WTC11 (cell line): ENCODE measurements around the gene COX19. TPM values are rescaled to one million over a fixed set of nuclear protein-coding genes. Genes with fewer than 3 reads are reported as not detected.

Experiments used
- ATAC-seq: fragments of 200-7000 bp; cut with Tn5 transposase; 2 replicates; pipeline ENCODE4 v1.10.0; 2021; ENCODE audit warnings: mild to moderate bottlenecking, moderate library complexity
- CTCF ChIA-PET: fragments of 300-600 bp; sonication (Branson Sonifier 250); formaldehyde crosslinking; loops from one replicate; lab custom pipeline; 2021; ENCODE audit warnings: antibody characterized with exemption; lab: Charles Lee
- POLR2A ChIA-PET: fragments of 350-600 bp; sonication (Branson Sonifier 250); formaldehyde crosslinking; loops from one replicate; lab custom pipeline; 2021; ENCODE audit warnings: antibody characterized with exemption; lab: Charles Lee
- DNase-seq: peaks from one replicate; pipeline ENCODE4 v3.0.0; 2021; ENCODE audit warnings: low spot score
- H3K27ac Mint-ChIP-seq: 2 replicates; pipeline ENCODE4 v1.8.0; 2021; ENCODE audit warnings: mixed read lengths
- H3K27me3 Mint-ChIP-seq: 2 replicates; pipeline ENCODE4 v1.8.0; 2021; ENCODE audit warnings: low read depth, mild to moderate bottlenecking, moderate library complexity, mixed read lengths
- H3K36me3 Mint-ChIP-seq: 2 replicates; pipeline ENCODE4 v1.8.0; 2021; ENCODE audit warnings: mixed read lengths
- H3K4me1 Mint-ChIP-seq: 2 replicates; pipeline ENCODE4 v1.8.0; 2022; ENCODE audit warnings: mixed read lengths
- H3K4me3 Mint-ChIP-seq: 2 replicates; pipeline ENCODE4 v1.8.0; 2021; ENCODE audit warnings: mild to moderate bottlenecking, moderate library complexity, mixed read lengths
- H3K9me3 Mint-ChIP-seq: 2 replicates; pipeline ENCODE4 v1.8.0; 2021; ENCODE audit warnings: mixed read lengths
- EMX1 ChIP-seq: fragments of 250-450 bp; sonication (Bioruptor Pico); IDR thresholded peaks from 2 replicates; pipeline ENCODE4 v1.8.0; 2021; ENCODE audit warnings: mild to moderate bottlenecking
- FOXK1 ChIP-seq: sonication (generic); formaldehyde crosslinking; IDR thresholded peaks from 2 replicates; pipeline ENCODE4 v1.8.0; 2022; ENCODE audit warnings: mild to moderate bottlenecking, moderate library complexity, missing genetic modification reagents
- HMGA2 ChIP-seq: fragments of 250-450 bp; sonication (Bioruptor Pico); IDR thresholded peaks from 2 replicates; pipeline ENCODE4 v1.4.0; 2021; ENCODE audit warnings: mild to moderate bottlenecking, moderate library complexity
- MXD4 ChIP-seq: fragments of 250-450 bp; sonication (Bioruptor Pico); IDR thresholded peaks from 2 replicates; pipeline ENCODE4 v1.8.0; 2021; ENCODE audit warnings: mild to moderate bottlenecking, moderate library complexity, borderline replicate concordance
- NFE2L1 ChIP-seq: sonication (generic); formaldehyde crosslinking; IDR thresholded peaks from 2 replicates; pipeline ENCODE4 v1.8.1; 2023; ENCODE audit warnings: missing genetic modification reagents
- NR2C2 ChIP-seq: sonication (generic); formaldehyde crosslinking; IDR thresholded peaks from 2 replicates; pipeline ENCODE4 v1.8.0; 2022; ENCODE audit warnings: mild to moderate bottlenecking, missing genetic modification reagents
- PRRX2 ChIP-seq: fragments of 250-450 bp; sonication (Bioruptor Pico); IDR thresholded peaks from 2 replicates; pipeline ENCODE4 v1.8.0; 2021; ENCODE audit warnings: mild to moderate bottlenecking
- SMAD3 ChIP-seq: sonication (generic); formaldehyde crosslinking; IDR thresholded peaks from 2 replicates; pipeline ENCODE4 v1.8.0; 2022; ENCODE audit warnings: missing genetic modification reagents, mild to moderate bottlenecking, borderline replicate concordance
- TEAD4 ChIP-seq: sonication (generic); formaldehyde crosslinking; IDR thresholded peaks from 2 replicates; pipeline ENCODE4 v1.8.0; 2022; ENCODE audit warnings: mild to moderate bottlenecking, missing genetic modification reagents
- ZNF121 ChIP-seq: sonication (generic); formaldehyde crosslinking; IDR thresholded peaks from 2 replicates; pipeline ENCODE4 v1.8.0; 2023; ENCODE audit warnings: missing genetic modification reagents
- ZNF138 ChIP-seq: sonication (generic); formaldehyde crosslinking; conservative IDR thresholded peaks from 2 replicates; pipeline ENCODE4 v1.8.1; 2022; ENCODE audit warnings: mild to moderate bottlenecking, moderate library complexity, missing genetic modification reagents
- ZNF263 ChIP-seq: sonication (generic); formaldehyde crosslinking; IDR thresholded peaks from 2 replicates; pipeline ENCODE4 v1.8.1; 2022; ENCODE audit warnings: low read depth, mild to moderate bottlenecking, moderate library complexity, missing genetic modification reagents
- total RNA-seq: library from RNA; stranded (reverse); gene quantifications from 3 replicates; pipeline ENCODE4 v1.2.3, GENCODE V29; 2021
- TF ChIP-seq, protein P1 (sequence below): fragments of 200-600 bp; IDR thresholded peaks from 2 replicates; pipeline ENCODE4 v1.8.0; 2022; ENCODE audit warnings: antibody characterized with exemption
- TF ChIP-seq, protein P2 (sequence below): sonication (generic); formaldehyde crosslinking; conservative IDR thresholded peaks from 2 replicates; pipeline ENCODE4 v1.8.1; 2022; ENCODE audit warnings: mild to moderate bottlenecking, missing genetic modification reagents
- TF ChIP-seq, protein P3 (sequence below): sonication (generic); formaldehyde crosslinking; conservative IDR thresholded peaks from 2 replicates; pipeline ENCODE4 v1.8.1; 2023; ENCODE audit warnings: mild to moderate bottlenecking, low read depth, missing genetic modification reagents, moderate library complexity
- TF ChIP-seq, protein P4 (sequence below): sonication (generic); formaldehyde crosslinking; IDR thresholded peaks from 2 replicates; pipeline ENCODE4 v1.8.1; 2022; ENCODE audit warnings: low read depth, missing genetic modification reagents, borderline replicate concordance
- TF ChIP-seq, protein P5 (sequence below): fragments of 250-450 bp; sonication (Bioruptor Pico); IDR thresholded peaks from 2 replicates; pipeline ENCODE4 v1.9.0; 2021; ENCODE audit warnings: mild to moderate bottlenecking
- TF ChIP-seq, protein P6 (sequence below): fragments of 250-450 bp; sonication (Bioruptor Pico); IDR thresholded peaks from 2 replicates; pipeline ENCODE4 v1.9.0; 2021; ENCODE audit warnings: moderate library complexity, mild to moderate bottlenecking, inconsistent platforms, borderline replicate concordance
- TF ChIP-seq, protein P7 (sequence below): sonication (generic); formaldehyde crosslinking; IDR thresholded peaks from 2 replicates; pipeline ENCODE4 v1.8.1; 2022; ENCODE audit warnings: mild to moderate bottlenecking, moderate library complexity, missing genetic modification reagents
- TF ChIP-seq, protein P8 (sequence below): sonication (generic); formaldehyde crosslinking; IDR thresholded peaks from 2 replicates; pipeline ENCODE4 v1.8.0; 2022; ENCODE audit warnings: missing genetic modification reagents

Gene COX19
- total RNA-seq, 1 experiment from 2014 or later: 13.2 TPM

DNA sequence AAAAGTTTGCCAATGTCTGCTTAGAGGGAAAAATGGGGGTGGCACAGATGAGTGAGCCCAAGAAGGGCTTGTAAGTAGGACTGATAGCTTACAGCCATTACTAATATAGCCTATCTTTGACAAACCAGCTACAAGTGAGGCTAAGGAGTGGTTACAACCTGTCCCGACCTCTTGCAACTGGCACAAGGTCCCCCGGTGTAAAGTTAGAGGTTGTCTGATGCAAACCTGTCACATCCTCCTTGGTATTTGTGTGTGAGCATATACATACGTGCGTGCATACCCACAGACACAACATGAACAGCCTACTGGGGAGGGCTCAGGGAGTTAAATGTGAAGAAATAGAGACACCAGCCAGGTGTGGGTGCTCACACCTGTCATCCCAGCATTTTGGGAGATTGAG, 35.5 kb downstream of the COX19 start:
- TF ChIP-seq, protein P1, sequence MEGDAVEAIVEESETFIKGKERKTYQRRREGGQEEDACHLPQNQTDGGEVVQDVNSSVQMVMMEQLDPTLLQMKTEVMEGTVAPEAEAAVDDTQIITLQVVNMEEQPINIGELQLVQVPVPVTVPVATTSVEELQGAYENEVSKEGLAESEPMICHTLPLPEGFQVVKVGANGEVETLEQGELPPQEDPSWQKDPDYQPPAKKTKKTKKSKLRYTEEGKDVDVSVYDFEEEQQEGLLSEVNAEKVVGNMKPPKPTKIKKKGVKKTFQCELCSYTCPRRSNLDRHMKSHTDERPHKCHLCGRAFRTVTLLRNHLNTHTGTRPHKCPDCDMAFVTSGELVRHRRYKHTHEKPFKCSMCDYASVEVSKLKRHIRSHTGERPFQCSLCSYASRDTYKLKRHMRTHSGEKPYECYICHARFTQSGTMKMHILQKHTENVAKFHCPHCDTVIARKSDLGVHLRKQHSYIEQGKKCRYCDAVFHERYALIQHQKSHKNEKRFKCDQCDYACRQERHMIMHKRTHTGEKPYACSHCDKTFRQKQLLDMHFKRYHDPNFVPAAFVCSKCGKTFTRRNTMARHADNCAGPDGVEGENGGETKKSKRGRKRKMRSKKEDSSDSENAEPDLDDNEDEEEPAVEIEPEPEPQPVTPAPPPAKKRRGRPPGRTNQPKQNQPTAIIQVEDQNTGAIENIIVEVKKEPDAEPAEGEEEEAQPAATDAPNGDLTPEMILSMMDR: no peak
- Mint-ChIP-seq H3K27ac (no peak overlapping the region), H3K4me1 (peaks cover 2% of the 10 kb centered on the region; the same call in 1 of the 2 replicates), H3K27me3 (peaks cover 25% of the 10 kb centered on the region), H3K9me3 (peaks cover 4% of the 10 kb centered on the region; the same call in 1 of the 2 replicates), H3K36me3 (no peaks in the 10 kb centered on the region), H3K4me3 (no peak overlapping the region)
- POLR2A ChIA-PET: no interaction called here
- CTCF ChIA-PET: no interaction called here
- ATAC-seq (no peak), DNase-seq (no peak)

DNA sequence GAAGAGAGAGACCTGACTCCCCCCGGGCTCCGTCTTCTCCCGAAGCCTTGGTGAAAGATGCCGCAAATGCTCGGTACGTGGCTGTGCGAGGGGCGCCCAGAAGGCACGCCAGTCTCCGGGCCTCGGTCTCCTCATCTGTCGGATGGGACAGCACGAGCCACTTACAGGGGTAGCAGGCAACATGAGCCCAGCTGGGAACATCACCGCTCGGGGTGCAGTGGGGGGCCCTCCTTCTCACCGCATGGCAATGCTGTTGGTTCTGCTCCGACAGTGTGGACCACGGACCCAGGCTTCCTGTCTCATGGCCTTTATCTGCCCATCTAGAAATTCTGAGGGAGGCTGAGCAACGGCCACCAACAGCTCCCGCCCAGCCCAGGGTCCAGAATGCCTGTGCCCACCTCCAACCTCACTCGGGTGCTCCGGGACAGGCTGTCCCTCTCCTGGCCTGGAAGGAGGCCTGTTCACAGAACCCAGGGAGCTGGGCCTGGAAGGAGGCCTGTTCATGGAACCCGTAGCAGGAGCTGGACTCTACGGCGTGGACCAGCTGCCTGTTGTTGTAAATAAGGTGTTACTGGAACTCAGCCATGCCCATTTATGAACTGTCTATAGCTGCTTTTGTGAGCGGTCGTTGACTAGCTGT, 36.7 kb downstream of the COX19 start:
- POLR2A ChIA-PET: interaction anchor here (0.5 kb wide), 1 partner anchor 14 kb away, joined by 8 read pairs; no protein-coding TSS in a partner anchor
- no peak overlapping the region for H3K4me3 Mint-ChIP-seq
- no peak overlapping the region for H3K27ac Mint-ChIP-seq
- peaks cover 25% of the 10 kb centered on the region for H3K27me3 Mint-ChIP-seq
- H3K9me3 Mint-ChIP-seq: peaks cover 4% of the 10 kb centered on the region; the same call in 1 of the 2 replicates
- ATAC-seq (no peak), DNase-seq (no peak)
- CTCF ChIA-PET: no interaction called here
- H3K36me3 Mint-ChIP-seq: no peaks in the 10 kb centered on the region
- H3K4me1 Mint-ChIP-seq: no peaks in the 10 kb centered on the region
- TF ChIP-seq PRRX2 (no peak), MXD4 (CRISPR knock-in tag) (no peak), TEAD4 (CRISPR knock-in tag) (no peak), ZNF138 (CRISPR knock-in tag) (no peak), FOXK1 (CRISPR knock-in tag) (no peak), NFE2L1 (CRISPR knock-in tag) (no peak), ZNF121 (no peak), ZNF263 (CRISPR knock-in tag) (no peak), NR2C2 (no peak), EMX1 (CRISPR knock-in tag) (no peak), SMAD3 (CRISPR knock-in tag) (no peak), HMGA2 (CRISPR knock-in tag) (no peak)
- TF ChIP-seq, protein P2, sequence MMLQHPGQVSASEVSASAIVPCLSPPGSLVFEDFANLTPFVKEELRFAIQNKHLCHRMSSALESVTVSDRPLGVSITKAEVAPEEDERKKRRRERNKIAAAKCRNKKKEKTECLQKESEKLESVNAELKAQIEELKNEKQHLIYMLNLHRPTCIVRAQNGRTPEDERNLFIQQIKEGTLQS (CRISPR knock-in tag): no peak
- TF ChIP-seq, protein P3, sequence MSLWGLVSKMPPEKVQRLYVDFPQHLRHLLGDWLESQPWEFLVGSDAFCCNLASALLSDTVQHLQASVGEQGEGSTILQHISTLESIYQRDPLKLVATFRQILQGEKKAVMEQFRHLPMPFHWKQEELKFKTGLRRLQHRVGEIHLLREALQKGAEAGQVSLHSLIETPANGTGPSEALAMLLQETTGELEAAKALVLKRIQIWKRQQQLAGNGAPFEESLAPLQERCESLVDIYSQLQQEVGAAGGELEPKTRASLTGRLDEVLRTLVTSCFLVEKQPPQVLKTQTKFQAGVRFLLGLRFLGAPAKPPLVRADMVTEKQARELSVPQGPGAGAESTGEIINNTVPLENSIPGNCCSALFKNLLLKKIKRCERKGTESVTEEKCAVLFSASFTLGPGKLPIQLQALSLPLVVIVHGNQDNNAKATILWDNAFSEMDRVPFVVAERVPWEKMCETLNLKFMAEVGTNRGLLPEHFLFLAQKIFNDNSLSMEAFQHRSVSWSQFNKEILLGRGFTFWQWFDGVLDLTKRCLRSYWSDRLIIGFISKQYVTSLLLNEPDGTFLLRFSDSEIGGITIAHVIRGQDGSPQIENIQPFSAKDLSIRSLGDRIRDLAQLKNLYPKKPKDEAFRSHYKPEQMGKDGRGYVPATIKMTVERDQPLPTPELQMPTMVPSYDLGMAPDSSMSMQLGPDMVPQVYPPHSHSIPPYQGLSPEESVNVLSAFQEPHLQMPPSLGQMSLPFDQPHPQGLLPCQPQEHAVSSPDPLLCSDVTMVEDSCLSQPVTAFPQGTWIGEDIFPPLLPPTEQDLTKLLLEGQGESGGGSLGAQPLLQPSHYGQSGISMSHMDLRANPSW (CRISPR knock-in tag): no peak
- TF ChIP-seq, protein P4, sequence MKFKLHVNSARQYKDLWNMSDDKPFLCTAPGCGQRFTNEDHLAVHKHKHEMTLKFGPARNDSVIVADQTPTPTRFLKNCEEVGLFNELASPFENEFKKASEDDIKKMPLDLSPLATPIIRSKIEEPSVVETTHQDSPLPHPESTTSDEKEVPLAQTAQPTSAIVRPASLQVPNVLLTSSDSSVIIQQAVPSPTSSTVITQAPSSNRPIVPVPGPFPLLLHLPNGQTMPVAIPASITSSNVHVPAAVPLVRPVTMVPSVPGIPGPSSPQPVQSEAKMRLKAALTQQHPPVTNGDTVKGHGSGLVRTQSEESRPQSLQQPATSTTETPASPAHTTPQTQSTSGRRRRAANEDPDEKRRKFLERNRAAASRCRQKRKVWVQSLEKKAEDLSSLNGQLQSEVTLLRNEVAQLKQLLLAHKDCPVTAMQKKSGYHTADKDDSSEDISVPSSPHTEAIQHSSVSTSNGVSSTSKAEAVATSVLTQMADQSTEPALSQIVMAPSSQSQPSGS (CRISPR knock-in tag): no peak
- TF ChIP-seq, protein P5, sequence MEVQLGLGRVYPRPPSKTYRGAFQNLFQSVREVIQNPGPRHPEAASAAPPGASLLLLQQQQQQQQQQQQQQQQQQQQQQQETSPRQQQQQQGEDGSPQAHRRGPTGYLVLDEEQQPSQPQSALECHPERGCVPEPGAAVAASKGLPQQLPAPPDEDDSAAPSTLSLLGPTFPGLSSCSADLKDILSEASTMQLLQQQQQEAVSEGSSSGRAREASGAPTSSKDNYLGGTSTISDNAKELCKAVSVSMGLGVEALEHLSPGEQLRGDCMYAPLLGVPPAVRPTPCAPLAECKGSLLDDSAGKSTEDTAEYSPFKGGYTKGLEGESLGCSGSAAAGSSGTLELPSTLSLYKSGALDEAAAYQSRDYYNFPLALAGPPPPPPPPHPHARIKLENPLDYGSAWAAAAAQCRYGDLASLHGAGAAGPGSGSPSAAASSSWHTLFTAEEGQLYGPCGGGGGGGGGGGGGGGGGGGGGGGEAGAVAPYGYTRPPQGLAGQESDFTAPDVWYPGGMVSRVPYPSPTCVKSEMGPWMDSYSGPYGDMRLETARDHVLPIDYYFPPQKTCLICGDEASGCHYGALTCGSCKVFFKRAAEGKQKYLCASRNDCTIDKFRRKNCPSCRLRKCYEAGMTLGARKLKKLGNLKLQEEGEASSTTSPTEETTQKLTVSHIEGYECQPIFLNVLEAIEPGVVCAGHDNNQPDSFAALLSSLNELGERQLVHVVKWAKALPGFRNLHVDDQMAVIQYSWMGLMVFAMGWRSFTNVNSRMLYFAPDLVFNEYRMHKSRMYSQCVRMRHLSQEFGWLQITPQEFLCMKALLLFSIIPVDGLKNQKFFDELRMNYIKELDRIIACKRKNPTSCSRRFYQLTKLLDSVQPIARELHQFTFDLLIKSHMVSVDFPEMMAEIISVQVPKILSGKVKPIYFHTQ (CRISPR knock-in tag): no peak
- TF ChIP-seq, protein P6, sequence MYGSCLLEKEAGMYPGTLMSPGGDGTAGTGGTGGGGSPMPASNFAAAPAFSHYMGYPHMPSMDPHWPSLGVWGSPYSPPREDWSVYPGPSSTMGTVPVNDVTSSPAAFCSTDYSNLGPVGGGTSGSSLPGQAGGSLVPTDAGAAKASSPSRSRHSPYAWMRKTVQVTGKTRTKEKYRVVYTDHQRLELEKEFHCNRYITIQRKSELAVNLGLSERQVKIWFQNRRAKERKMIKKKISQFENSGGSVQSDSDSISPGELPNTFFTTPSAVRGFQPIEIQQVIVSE: no peak
- TF ChIP-seq, protein P7, sequence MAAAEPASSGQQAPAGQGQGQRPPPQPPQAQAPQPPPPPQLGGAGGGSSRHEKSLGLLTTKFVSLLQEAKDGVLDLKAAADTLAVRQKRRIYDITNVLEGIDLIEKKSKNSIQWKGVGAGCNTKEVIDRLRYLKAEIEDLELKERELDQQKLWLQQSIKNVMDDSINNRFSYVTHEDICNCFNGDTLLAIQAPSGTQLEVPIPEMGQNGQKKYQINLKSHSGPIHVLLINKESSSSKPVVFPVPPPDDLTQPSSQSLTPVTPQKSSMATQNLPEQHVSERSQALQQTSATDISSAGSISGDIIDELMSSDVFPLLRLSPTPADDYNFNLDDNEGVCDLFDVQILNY: no peak
- TF ChIP-seq, protein P8, sequence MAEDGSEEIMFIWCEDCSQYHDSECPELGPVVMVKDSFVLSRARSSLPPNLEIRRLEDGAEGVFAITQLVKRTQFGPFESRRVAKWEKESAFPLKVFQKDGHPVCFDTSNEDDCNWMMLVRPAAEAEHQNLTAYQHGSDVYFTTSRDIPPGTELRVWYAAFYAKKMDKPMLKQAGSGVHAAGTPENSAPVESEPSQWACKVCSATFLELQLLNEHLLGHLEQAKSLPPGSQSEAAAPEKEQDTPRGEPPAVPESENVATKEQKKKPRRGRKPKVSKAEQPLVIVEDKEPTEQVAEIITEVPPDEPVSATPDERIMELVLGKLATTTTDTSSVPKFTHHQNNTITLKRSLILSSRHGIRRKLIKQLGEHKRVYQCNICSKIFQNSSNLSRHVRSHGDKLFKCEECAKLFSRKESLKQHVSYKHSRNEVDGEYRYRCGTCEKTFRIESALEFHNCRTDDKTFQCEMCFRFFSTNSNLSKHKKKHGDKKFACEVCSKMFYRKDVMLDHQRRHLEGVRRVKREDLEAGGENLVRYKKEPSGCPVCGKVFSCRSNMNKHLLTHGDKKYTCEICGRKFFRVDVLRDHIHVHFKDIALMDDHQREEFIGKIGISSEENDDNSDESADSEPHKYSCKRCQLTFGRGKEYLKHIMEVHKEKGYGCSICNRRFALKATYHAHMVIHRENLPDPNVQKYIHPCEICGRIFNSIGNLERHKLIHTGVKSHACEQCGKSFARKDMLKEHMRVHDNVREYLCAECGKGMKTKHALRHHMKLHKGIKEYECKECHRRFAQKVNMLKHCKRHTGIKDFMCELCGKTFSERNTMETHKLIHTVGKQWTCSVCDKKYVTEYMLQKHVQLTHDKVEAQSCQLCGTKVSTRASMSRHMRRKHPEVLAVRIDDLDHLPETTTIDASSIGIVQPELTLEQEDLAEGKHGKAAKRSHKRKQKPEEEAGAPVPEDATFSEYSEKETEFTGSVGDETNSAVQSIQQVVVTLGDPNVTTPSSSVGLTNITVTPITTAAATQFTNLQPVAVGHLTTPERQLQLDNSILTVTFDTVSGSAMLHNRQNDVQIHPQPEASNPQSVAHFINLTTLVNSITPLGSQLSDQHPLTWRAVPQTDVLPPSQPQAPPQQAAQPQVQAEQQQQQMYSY (CRISPR knock-in tag): no peak
